Upper lobe of right lung (tissue), 1 donor: ENCODE results near the gene PTCH1. TPM values are rescaled to one million over a fixed set of nuclear protein-coding genes. Genes with fewer than 3 reads are reported as not detected.
A peak's percentile ranks its signal among the peaks of the same experiment; 100 is the strongest.

Source experiments
- ATAC-seq: fragments of 200-7000 bp; cut with Tn5 transposase; one replicate; pipeline ENCODE4 v1.9.1; 2020; ENCODE audit warnings: mild to moderate bottlenecking, moderate library complexity
- DNase-seq: peaks from one replicate; pipeline ENCODE4 v3.0.0-alpha.2; 2020
- H3K27ac ChIP-seq: fragments of 200-600 bp; one replicate; pipeline ENCODE4 v1.8.0; 2022
- H3K27me3 ChIP-seq: fragments of 200-600 bp; one replicate; pipeline ENCODE4 v1.8.0; 2022; ENCODE audit warnings: mild to moderate bottlenecking
- H3K36me3 ChIP-seq: fragments of 200-600 bp; one replicate; pipeline ENCODE4 v1.8.0; 2022
- H3K4me1 ChIP-seq: fragments of 200-600 bp; one replicate; pipeline ENCODE4 v1.8.0; 2022
- H3K4me3 ChIP-seq: fragments of 200-600 bp; one replicate; pipeline ENCODE4 v1.8.0; 2022; ENCODE audit warnings: mild to moderate bottlenecking
- H3K9me3 ChIP-seq: fragments of 200-600 bp; one replicate; pipeline ENCODE4 v1.8.0; 2022
- intact Hi-C: fragments of 100-400 bp; cut with DNase I; formaldehyde crosslinking; loops from one replicate; pipeline ENCODE4 v1.11.0; 2022
- total RNA-seq: library from RNA; stranded (reverse); fragmentation: NEBNext Ultra II Directional; extraction: Animal tissue kit (Norgen Biotek cat#: 25700); gene quantifications from one replicate; pipeline ENCODE4 v1.2.1, GENCODE V29; 2021
- TF ChIP-seq, protein P1 (sequence below): fragments of 200-600 bp; IDR thresholded peaks from one replicate; pipeline ENCODE4 v1.8.0; 2022; ENCODE audit warnings: antibody characterized with exemption
- donor health status: DM: no; HTN: yes; CAD: no; lungs with severe emphysema.

The PTCH1 gene
- total RNA-seq, 1 donor from 2014 or later: 25.9 TPM

DNA sequence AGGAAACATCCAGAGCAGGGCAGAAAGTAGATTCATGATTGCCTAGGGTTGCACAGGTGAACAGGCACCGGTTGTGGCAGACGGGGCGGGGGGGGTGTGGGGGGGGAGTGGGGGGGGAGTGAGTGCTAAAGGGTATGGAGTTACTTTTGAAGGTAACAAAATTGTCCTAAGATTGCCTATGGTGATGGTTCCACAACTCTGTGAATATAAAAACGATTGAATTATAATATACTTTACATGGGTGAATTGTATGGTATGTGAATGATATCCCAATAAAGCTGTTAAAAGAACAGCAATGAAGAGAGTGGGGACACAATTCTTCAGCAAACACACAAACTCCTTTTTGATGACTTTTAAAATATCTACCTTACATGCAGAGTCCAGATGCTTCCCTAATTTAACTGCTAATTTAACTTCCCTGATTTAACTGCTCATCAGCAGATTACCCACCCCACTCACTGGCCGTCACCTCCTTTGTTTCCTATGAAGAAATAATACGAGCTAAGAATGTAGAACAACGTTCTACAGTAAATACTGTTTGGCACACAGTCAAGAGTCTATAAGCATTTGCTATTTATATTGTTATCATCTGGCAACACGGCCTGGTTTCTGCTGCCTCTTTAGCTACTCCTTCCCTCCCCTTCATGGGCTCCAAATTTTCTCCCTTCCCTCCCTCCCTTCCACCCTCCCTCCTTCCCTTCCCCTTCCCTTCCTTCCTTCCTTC is 83.5 kb downstream of the PTCH1 start:
- Histone ChIP-seq H3K4me3 (no peak overlapping the region), H3K36me3 (no peaks in the 10 kb centered on the region), H3K4me1 (no peaks in the 10 kb centered on the region), H3K9me3 (no peaks in the 10 kb centered on the region), H3K27ac (no peak overlapping the region), H3K27me3 (no peaks in the 10 kb centered on the region)
- intact Hi-C loops: no loop called here
- DNase-seq (no peak), ATAC-seq (no peak)
- TF ChIP-seq, protein P1, sequence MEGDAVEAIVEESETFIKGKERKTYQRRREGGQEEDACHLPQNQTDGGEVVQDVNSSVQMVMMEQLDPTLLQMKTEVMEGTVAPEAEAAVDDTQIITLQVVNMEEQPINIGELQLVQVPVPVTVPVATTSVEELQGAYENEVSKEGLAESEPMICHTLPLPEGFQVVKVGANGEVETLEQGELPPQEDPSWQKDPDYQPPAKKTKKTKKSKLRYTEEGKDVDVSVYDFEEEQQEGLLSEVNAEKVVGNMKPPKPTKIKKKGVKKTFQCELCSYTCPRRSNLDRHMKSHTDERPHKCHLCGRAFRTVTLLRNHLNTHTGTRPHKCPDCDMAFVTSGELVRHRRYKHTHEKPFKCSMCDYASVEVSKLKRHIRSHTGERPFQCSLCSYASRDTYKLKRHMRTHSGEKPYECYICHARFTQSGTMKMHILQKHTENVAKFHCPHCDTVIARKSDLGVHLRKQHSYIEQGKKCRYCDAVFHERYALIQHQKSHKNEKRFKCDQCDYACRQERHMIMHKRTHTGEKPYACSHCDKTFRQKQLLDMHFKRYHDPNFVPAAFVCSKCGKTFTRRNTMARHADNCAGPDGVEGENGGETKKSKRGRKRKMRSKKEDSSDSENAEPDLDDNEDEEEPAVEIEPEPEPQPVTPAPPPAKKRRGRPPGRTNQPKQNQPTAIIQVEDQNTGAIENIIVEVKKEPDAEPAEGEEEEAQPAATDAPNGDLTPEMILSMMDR: no peak

DNA sequence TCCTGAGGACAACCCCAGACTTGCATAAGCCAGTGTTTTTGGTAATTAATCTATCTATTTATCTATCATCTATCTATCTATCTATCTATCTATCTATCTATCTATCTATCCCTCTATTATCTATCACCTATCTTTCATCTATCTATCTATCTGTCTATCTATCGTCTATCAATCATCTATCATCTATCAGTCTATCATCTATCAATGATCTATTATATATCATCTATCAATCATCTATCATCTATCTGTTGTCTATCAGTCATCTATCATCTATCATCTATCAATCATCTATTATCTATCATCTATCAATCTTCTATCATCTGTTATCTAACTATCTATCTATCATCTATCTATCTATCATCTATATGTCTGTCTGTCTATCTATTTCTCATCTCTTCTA is 85.5 kb downstream of the PTCH1 start:
- Histone ChIP-seq H3K36me3 (no peaks in the 10 kb centered on the region), H3K27me3 (no peaks in the 10 kb centered on the region), H3K27ac (no peak overlapping the region), H3K4me1 (no peaks in the 10 kb centered on the region), H3K4me3 (no peak overlapping the region), H3K9me3 (no peaks in the 10 kb centered on the region)
- ATAC-seq: no peak
- no peak for DNase-seq
- TF ChIP-seq, protein P1: no peak
- intact Hi-C loops: no loop called here

DNA sequence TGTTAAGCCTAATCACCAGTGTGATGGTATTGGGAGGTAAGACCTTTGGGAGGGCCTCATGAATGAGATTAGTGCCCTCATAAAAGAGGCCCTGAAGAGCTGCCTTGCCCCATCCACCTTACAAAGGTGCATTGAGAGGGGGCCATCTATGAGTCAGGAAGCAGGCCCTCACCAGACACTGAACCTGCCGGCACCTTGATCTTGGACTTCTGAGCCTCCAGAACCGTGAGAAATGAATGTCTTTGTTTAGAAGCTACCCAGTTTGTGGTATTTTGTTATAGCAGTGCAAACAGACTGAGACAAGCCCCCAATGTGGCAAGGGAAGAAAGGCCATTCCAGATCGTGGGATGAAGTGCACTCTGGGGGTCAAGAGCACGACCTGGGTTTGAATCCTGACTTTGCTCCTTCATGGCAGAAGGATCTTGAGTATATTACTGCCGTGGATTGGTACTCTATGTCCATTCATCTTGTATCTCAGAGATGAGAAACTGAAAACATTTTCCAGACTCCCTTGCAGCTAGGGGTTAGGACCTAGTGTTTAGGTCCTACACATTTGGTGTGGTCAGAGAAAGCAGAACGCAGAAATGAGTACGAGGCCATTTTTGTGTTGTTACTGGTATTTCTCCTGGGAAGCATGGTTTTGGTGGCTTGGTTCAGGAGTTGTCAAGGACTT is 86.7 kb downstream of the PTCH1 start:
- Histone ChIP-seq H3K27ac (no peak overlapping the region), H3K4me3 (no peak overlapping the region), H3K27me3 (no peaks in the 10 kb centered on the region), H3K36me3 (no peaks in the 10 kb centered on the region), H3K9me3 (no peaks in the 10 kb centered on the region), H3K4me1 (no peaks in the 10 kb centered on the region)
- intact Hi-C loops: no loop called here
- DNase-seq (no peak), ATAC-seq (no peak)
- TF ChIP-seq, protein P1: no peak

DNA sequence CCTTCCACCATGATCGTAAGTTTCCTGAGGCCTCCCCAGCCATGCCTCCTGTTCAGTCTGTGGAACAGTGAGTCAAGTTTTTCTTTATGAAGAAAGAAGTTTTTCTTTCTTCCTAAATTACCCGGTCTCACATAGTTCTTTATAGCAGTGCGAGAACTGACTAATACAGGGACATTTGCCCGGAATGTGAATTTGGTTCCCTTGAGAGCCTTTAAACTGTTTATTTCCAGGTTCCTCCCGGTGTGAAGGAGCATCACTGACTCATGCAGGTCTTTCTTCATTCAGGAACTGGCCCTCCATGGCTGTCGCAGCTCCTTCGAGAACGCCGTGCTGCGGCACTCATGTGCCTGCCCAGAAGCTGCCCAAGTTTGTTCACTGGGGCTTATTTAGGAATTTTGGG is 87.7 kb downstream of the PTCH1 start:
- Histone ChIP-seq H3K27ac (no peak overlapping the region), H3K9me3 (no peaks in the 10 kb centered on the region), H3K4me3 (no peak overlapping the region), H3K36me3 (no peaks in the 10 kb centered on the region), H3K27me3 (no peaks in the 10 kb centered on the region), H3K4me1 (no peaks in the 10 kb centered on the region)
- TF ChIP-seq, protein P1: no peak
- DNase-seq (no peak), ATAC-seq (no peak)
- intact Hi-C loops: no loop called here

DNA sequence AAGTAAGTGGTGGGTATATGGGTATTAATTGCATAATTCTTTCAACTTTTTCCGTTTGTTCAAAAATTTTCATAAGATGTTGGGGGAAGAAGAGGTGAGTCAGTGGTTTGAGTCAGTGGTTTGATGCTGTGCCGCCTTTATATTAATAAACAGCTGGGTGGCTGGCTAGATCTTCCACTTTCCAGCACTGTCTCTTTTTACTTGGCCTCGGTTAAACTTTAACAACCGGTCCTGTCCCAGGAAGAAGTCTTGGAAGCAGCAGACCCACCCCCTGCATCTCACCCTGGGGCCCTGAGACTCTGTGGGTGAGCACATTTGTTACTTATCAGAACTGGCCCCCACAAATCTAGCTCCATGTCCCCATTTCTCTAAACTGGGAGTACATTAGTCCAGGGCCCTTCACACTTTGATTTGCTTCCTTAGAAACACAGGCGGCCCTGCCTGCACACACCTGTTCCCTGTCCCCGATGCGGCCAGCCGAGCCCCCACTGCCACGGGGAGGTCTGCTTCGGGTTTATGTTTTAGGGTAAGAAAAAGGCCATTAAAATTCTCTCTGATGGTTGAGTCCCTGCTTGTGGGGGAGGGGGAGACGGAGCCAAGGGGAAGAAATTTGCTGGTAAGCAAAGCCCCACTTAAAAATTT is 90.7 kb downstream of the PTCH1 start:
- no peaks in the 10 kb centered on the region for H3K4me1 ChIP-seq
- TF ChIP-seq, protein P1: no peak
- no peak for DNase-seq
- H3K27me3 ChIP-seq: no peaks in the 10 kb centered on the region
- peak overlapping the region; percentile 52 for H3K4me3 ChIP-seq
- peak overlapping the region; percentile 44 for H3K27ac ChIP-seq
- intact Hi-C loops: no loop called here
- H3K9me3 ChIP-seq: peaks cover 10% of the 10 kb centered on the region
- H3K36me3 ChIP-seq: no peaks in the 10 kb centered on the region
- ATAC-seq: peak; percentile 9
